Eye (tissue), 1 donor: Measurements from ENCODE around the gene SRGAP1.
"Not testable (repeated sequence)": the region's sequence is repeated elsewhere in the genome, so short reads cannot be mapped to it uniquely, and the experiment has no call there.

Experiments used
- DNase-seq: peaks from one replicate; pipeline ENCODE4 v3.0.0-alpha.2; 2015

The SRGAP1 gene

DNA sequence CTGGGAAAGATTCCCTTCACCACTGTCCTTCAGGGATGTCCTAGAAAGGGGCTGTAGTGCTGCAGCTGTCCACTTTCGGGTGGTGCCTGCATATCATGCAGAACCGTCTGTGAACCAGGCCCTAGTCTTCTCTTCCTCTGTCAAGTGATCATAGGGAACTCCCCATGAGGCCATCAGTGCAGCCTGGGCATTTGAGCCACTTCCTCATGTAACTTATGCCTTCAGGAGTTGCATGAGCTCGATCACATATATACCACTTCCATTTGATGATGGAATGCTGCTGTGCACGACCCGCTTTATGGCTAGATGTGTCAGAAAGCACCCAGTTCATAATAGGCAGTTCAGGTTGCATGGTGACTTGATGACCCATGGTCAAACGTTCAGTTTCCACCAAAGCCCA, 287.0 kb downstream of the SRGAP1 start:
- not testable (repeated sequence) for DNase-seq

GRCh38 chr12:64132672-64133071, 288.2 kb downstream of the SRGAP1 start:
- DNase-seq = not testable (repeated sequence)

DNA sequence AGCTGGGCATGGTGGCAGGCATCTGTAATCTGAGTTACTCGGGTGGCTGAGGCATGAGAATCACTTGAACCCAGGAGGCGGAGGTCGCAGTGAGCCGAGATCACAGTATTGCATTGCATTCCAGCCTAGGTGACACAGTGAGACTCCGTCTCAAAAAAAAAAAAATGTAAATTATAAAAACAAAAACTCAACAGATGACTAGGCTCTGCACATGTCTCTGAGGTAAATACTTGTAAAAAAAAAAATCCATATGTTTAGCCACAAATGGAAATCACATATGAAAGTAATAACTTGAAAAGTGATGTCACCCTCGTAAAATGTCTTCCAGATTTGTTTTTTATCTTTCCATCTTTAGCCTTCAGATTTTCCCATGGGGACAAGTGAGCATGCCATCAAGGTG, 292.6 kb downstream of the SRGAP1 start:
- no peak for DNase-seq

DNA sequence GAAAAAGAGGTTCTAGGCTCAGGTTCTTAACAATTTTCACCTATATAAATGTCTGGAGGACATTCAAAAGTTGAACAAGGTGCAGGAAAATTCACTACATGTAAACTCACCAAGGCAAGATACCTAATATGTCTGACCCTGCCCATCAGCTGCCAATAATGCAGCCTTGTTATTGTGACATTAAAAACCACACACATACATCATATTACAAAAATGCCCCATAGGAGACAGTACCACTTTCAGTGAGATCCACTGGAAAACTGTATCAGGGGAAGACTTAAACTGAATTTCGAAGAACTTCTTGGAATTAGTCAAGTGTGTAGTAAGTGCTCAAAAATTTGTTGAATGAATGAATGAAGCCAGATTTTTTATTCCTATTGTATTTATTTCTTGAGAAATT, 294.5 kb downstream of the SRGAP1 start:
- DNase-seq = no peak

DNA sequence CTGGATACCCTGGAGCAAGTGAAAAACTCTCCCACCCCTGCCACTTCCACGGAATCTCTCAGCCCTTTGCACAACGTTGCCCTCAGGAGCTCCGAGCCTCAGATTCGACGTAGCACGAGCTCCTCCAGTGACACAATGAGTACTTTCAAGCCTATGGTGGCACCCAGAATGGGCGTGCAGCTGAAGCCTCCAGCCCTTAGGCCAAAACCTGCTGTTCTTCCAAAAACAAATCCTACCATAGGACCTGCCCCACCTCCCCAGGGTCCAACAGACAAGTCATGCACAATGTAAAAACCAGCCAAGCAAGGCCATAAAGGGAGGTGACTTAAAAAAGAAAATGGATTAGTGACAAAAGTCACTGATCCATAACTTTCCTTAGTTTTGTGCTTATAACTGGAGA, 297.9 kb downstream of the SRGAP1 start:
- no peak for DNase-seq

DNA sequence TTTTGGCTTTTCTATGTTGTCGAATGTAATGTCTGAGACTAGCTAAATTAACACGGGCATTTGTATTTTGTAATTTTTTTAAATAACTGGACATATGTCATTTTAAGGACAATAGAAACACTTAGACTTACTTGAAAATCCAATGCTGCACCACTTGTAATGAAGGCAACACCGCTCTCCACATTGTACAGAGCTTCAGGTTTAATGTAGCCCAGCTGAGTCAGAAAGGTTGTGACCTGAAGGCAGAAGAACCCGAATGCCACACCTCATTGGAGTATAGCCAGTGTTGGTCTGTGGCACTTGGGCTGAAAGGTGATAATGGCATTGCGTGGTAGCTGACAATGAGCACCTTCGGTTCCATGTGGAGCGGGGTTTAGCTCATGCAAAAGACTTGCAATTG, 298.3 kb downstream of the SRGAP1 start:
- no peak for DNase-seq

DNA sequence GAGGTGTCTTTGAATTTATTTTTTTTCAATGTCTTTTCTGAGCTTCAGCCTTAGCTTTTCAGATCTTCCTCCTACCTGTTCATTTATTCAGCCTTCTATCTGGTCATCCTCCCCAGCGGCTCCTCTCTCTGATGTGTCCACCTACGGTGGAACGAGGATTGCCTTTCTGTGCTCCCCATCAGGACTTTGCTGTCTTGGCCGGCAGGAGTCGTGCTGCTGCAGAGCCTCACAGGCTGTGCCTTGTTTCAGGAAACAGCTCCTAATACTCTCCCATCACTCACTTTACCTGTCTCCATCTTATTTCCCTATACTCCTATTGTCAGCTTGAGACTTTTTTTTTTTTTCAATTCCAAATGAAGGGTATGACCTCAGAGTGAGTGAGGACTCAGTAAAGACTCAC, 300.7 kb downstream of the SRGAP1 start:
- no peak for DNase-seq

DNA sequence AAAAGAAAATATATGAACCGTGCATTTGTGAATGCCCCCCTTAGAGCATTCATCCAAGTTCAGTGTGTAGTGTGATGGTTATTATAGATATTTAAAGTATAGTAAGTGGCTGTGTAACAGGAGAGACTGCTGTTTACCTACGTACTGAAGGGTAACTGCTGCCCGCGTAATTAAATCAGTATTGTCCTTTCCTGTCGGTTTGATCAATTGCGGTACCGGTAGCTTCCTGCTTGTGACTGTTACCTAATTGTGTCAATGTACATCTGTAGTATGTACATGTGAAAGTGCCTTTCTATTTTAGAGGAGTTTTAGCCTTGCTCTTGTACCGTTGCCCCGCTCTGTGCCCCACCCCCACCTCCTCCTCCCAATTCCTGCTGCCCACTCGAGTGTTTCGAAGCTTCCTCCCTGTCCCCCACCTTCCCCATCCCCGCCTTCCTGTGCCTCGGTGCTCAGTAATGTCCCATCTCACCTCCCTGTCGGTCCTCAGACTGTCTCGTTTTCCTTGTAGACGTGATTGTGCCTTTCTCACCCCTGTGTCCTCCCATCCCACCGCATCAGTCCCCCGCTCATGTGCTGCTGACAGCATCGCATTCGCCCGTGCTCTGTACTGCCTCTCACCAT, 302.6 kb downstream of the SRGAP1 start:
- DNase-seq = peak; percentile 10

DNA sequence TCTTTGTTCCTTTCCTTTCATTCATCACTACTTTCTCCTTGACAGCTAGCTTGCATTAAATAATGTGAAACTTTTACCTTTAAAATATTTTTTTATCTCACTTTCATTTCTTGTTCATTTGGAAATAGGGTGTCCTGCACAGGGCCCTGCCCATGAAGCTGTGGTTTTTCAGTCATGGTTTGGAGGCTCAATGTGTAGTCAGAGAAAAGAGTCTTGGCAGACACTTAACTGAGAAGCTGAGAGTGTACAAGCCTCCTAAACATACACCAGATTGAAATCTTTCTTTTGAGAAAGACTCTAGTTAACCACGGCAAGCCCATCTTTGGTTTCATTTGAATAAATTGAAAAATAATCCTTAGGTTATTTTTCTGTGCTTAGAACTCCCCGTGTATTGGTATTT, 303.4 kb downstream of the SRGAP1 start:
- no peak for DNase-seq

- no peak for DNase-seq
Observed at GRCh38 chr12:64154677-64155076, 310.2 kb downstream of the SRGAP1 start.

- DNase-seq = no peak
Observed at GRCh38 chr12:64157110-64157509, 312.6 kb downstream of the SRGAP1 start.

- no peak for DNase-seq
Observed at GRCh38 chr12:64160021-64160710, 315.7 kb downstream of the SRGAP1 start.

- DNase-seq = no peak
Observed at GRCh38 chr12:64160711-64161060, 316.2 kb downstream of the SRGAP1 start.

DNA sequence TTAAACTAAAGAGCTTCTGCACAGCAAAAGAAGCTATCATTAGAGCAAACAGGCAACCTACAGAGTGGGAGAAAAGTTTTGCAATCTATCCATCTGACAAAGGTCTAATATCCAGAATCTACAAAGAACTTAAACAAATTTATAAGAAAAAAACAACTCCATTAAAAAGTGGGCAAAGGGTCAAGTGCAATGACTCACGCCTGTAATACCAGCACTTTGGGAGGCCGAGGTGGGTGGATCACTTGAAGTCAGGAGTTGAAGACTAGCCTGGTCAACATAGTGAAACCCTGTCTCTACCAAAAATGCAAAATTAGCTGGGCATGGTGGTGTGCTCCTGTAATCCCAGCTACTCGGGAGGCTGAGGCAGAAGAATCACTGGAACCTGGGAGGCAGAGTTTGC, 322.1 kb downstream of the SRGAP1 start:
- DNase-seq = not testable (repeated sequence)

GRCh38 chr12:64167041-64167440, 322.5 kb downstream of the SRGAP1 start:
- DNase-seq = not testable (repeated sequence)

DNA sequence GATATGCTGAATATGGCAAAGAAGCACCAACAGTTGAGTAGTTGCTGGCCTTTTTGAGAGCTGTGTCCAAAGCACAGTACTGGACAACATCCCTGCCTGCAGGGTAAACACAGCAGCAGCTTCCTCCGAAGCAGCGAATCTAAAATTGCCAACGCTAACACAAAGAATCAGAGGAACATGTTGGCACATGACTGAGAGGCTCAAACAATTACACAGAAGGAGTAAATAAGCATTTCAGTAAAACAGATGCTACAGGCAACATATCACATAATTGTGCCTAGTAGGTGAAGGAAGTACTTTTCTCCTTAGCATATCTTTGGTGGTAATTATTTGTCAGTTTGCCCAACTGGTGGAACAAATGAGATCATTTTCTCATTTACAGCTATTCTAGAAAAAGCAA, 325.5 kb downstream of the SRGAP1 start:
- no peak for DNase-seq

GRCh38 chr12:64170730-64171129, 326.2 kb downstream of the SRGAP1 start:
- peak; percentile 6 for DNase-seq

- no peak for DNase-seq
Observed at GRCh38 chr12:64171715-64172114, 327.2 kb downstream of the SRGAP1 start.

DNA sequence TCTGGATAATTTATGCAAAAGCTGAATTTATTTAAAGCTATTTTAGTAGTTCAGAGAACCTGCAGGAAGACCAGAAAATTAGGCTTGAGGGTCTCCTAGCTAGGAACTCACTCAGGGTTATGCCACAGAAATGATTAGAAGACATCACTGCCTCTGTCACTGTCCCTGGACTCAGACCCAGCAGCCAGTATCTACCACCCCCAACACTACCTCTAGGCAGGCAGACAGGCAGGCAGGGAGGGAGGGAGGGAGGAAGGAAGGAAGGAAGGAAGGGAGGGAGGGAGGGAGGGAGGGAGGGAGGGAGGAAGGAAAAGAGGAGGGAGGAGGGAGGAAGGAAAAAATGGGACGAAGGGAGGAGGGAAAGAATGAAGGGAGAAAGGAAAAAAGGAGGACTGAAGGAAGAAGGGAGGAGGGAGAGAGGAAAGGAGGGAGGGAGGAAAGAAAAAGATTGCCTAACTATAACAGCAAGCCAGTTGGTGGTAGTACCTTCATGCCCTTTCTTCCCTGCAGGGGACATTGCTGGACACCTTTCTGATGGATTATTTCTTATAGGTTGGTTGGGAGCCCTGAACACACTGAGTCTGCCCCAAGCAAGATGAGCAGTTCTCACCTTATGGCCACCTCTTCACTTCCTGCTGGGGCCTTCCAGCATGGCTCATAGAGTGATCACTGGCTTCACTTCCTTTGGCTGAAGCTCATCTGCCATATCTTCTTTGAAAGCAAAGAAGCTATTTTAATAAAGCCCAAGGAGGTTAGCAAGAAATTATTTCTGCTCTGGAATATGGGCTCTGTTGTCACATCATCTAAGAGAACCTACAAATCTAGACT, 327.9 kb downstream of the SRGAP1 start:
- DNase-seq = no peak

GRCh38 chr12:64173456-64173855, 329.0 kb downstream of the SRGAP1 start:
- DNase-seq = no peak

- DNase-seq = peak; percentile 30
Observed at GRCh38 chr12:64175254-64175945, 330.9 kb downstream of the SRGAP1 start.

DNA sequence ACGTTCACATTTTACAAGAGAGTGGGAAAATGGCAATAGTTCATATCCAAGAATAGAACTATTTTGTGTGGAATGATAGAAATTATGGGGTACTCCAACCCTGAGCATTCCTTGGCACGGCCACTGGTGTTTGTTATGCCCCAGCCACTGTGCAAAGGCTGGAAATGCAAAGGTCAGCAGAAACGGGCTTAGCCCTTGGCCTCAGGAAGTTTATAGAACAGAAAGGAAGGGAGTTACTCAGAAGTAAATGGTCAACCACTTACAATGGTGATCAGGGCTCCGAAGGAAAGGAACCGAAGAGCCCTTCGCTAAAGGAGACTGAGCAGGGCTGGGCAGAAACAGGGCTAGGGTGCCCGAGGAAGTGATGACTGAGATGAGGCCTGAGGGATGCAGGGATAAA, 332.5 kb downstream of the SRGAP1 start:
- no peak for DNase-seq

GRCh38 chr12:64178122-64178521, 333.6 kb downstream of the SRGAP1 start:
- DNase-seq = no peak
